GM19452 (cell line): ENCODE results near the gene CYP4F11.
"Not testable (repeated sequence)": the region's sequence is repeated elsewhere in the genome, so short reads cannot be mapped to it uniquely, and the experiment has no call there.

ENCODE experiments used
- ATAC-seq: cut with Tn5 transposase; IDR thresholded peaks from one replicate; pipeline ENCODE4 v1.9.1; 2021; ENCODE audit not compliant: unreplicated experiment

CYP4F11 gene

GRCh38 chr19:15923702-15924101, 10.6 kb downstream of the CYP4F11 start:
- no peak for ATAC-seq

GRCh38 chr19:15922021-15922420, 12.3 kb downstream of the CYP4F11 start:
- ATAC-seq: no peak

- no peak for ATAC-seq
Measured at GRCh38 chr19:15919243-15919642, 15.1 kb downstream of the CYP4F11 start.

- no peak for ATAC-seq
Measured at GRCh38 chr19:15915109-15915508, 19.2 kb downstream of the CYP4F11 start.

- ATAC-seq: no peak
Measured at GRCh38 chr19:15913830-15914229, 20.5 kb downstream of the CYP4F11 start.

GRCh38 chr19:15913384-15913783, 20.9 kb downstream of the CYP4F11 start:
- no peak for ATAC-seq

- ATAC-seq: no peak
Measured at GRCh38 chr19:15911599-15912235, 22.6 kb downstream of the CYP4F11 start.

- ATAC-seq: no peak
Measured at GRCh38 chr19:15905026-15905425, 29.3 kb downstream of the CYP4F11 start.

- ATAC-seq: not testable (repeated sequence)
Measured at GRCh38 chr19:15902898-15903297, 31.4 kb downstream of the CYP4F11 start.

GRCh38 chr19:15902254-15902653, 32.1 kb downstream of the CYP4F11 start:
- ATAC-seq: no peak

GRCh38 chr19:15900504-15900903, 33.8 kb downstream of the CYP4F11 start:
- no peak for ATAC-seq

- ATAC-seq: not testable (repeated sequence)
Measured at GRCh38 chr19:15900032-15900431, 34.3 kb downstream of the CYP4F11 start.

GRCh38 chr19:15899561-15899960, 34.8 kb downstream of the CYP4F11 start:
- not testable (repeated sequence) for ATAC-seq

GRCh38 chr19:15897738-15898276, 36.5 kb downstream of the CYP4F11 start, which contains the start of gene CYP4F2:
TSS of gene CYP4F2 (minus strand) at chr19:15898074. CDS start at chr19:15897611, 463 bp downstream.
- ATAC-seq: no peak

- no peak for ATAC-seq
Measured at GRCh38 chr19:15897026-15897737, 37.1 kb downstream of the CYP4F11 start.

- no peak for ATAC-seq
Measured at GRCh38 chr19:15895876-15896430, 38.4 kb downstream of the CYP4F11 start.

- no peak for ATAC-seq
Measured at GRCh38 chr19:15894359-15894758, 40.0 kb downstream of the CYP4F11 start.

GRCh38 chr19:15893477-15893876, 40.9 kb downstream of the CYP4F11 start:
- ATAC-seq: no peak

- ATAC-seq: no peak
Measured at GRCh38 chr19:15892012-15892411, 42.3 kb downstream of the CYP4F11 start.

- ATAC-seq: no peak
Measured at GRCh38 chr19:15891434-15891833, 42.9 kb downstream of the CYP4F11 start.

GRCh38 chr19:15889339-15889738, 45.0 kb downstream of the CYP4F11 start:
- not testable (repeated sequence) for ATAC-seq

GRCh38 chr19:15885919-15886318, 48.4 kb downstream of the CYP4F11 start:
- no peak for ATAC-seq
